Activated CD8-positive, alpha-beta memory T cell treated with anti-CD3 and anti-CD28 coated beads, Interleukin-2, amount 50 U/mL, for 1 hour (primary cell): Measurements from ENCODE around the gene ABCC2.
"Not testable (repeated sequence)": the region's sequence is repeated elsewhere in the genome, so short reads cannot be mapped to it uniquely, and the experiment has no call there.

ENCODE experiments used
- DNase-seq: peaks from one replicate; pipeline ENCODE4 v3.0.0-alpha.2; 2020; ENCODE audit errors: extremely low read depth

ABCC2 gene

DNA sequence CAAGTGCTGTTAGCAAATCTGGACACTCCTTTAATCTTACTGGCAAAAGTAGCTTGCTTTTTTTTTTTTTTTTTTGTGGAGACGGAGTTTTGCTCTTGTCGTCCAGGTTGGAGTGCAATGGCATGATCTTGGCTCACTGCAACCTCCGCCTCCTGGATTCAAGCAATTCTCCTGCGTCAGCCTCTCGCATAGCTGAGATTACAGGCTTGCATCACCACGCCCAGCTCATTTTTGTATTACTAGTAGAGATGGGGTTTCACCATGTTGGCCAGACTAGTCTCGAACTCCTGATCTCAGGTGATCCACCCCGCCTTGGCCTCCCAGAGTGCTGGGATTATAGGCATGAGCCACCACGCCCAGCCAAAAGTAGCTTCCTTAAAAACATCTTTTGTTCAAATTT lies 112.6 kb downstream of the ABCC2 start:
- DNase-seq = not testable (repeated sequence)

DNA sequence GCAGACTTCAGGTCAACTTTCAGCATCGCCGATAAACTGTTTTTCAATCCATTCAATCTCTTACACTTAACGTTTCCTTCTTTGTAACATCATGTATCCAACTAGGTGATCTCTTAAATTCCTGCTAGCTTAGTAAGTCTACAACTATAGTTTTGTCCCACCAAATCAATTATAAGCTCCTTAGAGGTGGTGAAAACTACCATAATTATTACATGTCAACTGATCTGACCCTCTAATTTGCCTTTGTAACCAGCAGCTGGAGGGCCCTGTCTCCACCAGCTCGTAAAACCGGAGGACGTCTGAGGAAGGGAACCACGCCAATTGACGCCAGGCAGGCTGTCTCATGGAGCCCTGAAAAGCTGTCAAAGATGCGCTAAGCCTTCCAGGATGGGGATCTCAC lies 113.4 kb downstream of the ABCC2 start:
- DNase-seq = no peak
